GM21515 (cell line): Measurements from ENCODE around the gene PCSK5.

Experiments used
- ATAC-seq: cut with Tn5 transposase; IDR thresholded peaks from one replicate; pipeline ENCODE4 v1.9.1; 2021; ENCODE audit not compliant: unreplicated experiment

Gene PCSK5

DNA sequence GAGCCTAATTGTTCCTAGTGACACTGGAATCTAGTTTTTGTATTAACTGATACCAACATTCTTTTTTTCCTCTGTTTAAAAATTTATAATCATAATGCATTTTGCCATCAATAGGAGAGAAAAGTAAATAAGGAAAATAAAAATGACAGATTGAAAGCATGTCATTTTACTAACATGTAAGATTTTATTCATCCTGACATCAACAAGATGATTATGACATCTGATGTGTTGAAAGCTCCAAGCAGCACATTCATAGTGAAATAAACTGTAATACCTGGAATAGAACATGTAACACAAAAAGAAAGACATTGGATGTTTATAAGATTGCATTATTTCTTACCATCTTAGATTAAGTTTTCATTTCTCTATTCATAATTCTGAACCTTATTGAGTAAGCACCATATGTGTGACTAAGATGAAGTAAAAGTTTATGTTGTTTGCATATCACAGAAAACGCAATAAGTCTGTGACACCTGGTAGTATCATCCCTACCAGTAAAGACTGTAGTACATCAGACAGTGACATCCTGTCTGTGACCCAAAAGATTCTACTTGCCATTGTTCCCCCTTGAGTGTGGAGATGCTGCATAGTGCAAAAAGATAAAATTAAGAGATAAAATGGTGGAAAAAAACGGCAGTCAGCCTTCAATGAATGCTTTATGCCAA lies 225.6 kb downstream of the PCSK5 start:
- ATAC-seq, result no peak

DNA sequence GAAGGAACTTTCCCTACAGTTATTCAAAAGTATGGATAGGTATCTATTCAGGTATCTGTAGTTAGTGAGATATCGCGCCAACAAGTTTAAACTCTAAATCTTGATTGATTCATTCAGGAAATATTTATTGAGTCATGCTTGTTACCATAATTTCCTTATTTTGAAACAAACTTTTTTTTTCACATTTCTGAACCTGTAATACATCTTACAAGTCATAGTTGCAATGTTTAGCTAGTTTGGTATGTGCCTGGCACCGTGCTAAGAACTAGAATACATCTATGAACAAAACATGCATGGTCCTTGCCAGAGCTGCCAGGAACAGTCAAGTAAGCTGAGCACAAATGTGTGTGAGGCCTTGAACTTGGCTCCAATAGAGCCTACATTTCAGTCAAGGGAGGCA lies 226.4 kb downstream of the PCSK5 start:
- ATAC-seq, result no peak

DNA sequence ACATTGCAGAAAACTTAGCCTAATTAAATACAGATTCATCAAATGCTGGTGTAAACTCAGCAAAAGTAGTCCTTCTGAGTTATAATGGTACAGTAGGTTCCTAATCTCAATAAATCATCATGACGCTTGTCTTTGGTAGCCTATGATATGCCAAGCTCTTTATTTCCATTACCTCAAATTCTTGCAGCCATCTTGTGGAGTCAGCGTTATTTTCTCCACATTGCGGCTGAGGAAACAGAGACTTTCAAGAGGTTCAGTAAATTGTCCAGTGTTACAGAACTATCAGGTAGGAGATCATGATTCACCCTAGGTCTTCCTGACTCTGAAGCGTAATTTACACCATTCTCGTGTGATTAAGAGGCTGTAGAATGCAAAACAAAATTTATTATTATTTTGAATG lies 237.2 kb downstream of the PCSK5 start:
- no peak for ATAC-seq

DNA sequence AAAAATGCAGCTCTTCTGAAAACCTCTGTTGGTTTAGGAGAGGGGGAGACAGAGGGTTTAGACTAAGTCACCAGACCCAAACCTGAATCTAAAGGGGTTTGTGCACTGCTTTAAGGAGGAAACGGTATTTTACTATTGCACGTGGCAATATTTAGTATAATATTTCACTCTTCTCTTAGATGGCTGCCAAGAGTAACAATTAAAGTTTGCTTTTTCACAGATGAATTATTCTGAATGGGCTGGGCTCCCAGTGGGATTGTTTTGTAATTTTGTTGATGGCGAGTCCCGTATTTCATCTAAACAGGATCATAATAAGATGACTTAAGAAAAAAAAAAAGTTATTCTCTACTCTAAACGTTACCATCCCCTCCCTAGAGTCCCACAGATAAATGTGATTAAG lies 245.4 kb downstream of the PCSK5 start:
- no peak for ATAC-seq

DNA sequence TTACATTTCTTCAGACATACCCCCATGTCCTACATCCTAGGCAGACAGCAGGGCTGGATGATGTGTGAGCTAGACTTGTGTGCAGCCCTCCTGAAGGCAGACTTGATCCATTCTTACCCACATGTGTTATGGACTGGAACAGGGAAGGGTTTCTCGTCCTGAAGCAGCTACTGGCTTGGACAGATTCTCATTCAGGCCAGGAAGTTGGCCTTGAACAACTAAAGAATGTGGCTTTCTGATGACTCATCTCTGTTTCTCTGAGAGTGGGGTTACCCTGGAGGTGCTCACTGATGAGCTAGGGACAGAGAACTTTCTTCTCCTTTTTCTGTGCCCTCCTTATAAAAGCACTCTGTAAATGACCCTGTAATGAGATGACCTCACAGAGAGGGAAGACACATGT lies 246.5 kb downstream of the PCSK5 start:
- ATAC-seq, result no peak

DNA sequence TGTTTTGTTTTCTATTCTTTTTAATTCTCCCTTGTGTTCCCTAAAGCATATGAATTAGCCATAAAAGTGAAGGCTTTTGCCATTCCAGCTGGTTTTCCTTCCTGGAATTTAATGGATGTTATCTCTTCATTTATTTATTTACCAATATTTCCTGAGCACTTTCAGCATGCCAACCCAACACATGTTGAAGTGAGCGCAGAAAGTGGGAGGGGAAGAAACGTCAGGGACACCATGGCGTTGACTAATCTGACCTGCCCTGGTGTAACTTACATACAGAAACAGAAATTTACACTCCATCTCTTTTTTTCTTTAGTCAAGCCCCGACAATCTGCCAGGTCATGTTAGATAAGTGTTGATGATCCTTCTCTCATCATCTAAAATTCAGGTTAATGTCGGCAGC lies 247.5 kb downstream of the PCSK5 start:
- no peak for ATAC-seq

DNA sequence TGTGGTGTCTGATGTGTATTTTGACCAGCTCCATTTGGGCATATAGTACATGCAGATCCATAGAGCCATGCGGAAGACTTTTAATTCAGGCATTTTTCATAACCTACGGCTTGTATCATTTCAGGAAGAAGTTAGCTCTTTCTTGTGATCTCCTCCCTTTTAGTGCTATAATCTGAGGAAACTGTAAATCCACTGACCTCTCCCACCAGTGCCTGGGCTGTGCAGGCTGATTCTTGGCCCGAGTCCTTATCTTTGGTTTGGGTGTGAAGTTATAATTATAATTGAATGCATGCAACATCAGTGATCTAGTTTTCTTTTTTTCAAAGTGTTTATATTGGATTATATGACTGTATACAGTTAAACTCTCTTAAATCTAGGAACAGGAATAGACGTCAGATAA lies 247.9 kb downstream of the PCSK5 start:
- no peak for ATAC-seq

DNA sequence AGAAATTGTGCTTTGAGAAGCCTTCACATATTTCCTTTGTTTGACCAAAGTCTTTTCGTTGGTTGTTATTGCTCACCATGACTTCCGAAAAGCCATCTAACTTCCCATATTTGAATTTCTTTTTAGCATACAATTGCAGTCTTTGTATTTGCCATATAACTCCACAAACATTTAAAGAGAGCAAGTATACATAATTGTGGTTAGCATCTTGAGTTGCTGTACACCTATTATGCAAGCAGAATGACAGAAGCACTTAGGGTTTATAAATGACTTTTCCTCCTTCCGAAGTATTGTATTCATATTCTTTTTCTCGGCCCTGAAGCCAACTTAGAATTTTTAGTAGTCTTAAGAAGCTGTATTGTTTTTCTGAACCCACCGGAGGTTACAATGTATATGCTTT lies 253.4 kb downstream of the PCSK5 start:
- ATAC-seq, result no peak

DNA sequence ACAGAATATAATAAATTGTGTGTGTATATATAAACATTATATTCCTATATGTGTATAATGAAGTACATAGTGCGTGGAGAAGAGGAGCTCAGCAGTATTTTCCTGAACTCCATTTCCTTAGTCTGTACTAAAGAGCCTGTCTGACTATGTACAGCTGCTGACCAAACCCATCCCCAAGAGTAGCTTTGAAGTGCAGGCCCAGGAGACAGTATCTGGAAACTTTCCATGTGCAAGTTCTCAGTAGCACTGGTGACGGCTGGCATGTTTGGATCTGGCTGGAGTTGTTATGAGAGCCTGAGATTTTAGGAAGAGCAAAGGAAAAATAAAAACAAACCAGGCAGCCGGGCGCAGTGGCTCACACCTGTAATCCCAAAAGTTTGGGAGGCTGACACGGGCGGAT lies 259.5 kb downstream of the PCSK5 start:
- ATAC-seq, result no peak

DNA sequence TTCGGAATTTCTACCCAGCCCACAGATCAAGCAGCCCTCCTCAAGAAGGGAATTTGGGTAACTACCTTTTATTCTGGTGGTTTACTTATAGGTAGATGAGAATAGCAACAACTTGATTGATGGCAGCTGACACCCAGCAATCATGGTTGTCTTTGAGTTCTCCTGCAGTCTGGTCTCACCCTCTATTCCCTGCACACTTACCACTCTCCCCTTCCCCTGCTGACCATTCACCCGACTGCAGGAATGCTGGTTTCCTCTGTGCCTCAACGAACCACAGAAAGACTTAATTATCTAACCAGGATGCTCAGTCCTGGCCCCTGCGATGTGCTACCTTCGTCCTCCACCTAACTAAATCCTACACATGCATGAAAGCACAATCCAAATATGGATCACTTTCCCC lies 260.8 kb downstream of the PCSK5 start:
- ATAC-seq, result no peak

DNA sequence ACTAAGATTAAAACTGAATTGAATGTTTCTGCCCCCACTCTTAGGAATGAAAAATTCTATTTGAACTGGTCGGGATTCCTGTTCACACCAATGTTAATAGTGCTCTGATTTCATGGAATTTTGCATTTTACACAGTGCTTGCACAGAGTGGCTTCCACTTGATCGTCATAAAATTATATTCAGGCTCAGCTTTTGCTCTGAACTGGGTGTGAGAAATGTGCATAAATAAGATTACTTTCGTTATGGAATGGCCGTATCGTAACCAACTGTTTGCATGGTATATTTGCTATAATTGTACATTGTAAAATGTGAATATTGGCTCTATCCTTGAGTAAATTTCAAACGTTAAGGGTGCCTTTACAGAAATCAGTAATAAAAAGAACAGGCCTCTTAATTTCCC lies 262.9 kb downstream of the PCSK5 start:
- no peak for ATAC-seq

DNA sequence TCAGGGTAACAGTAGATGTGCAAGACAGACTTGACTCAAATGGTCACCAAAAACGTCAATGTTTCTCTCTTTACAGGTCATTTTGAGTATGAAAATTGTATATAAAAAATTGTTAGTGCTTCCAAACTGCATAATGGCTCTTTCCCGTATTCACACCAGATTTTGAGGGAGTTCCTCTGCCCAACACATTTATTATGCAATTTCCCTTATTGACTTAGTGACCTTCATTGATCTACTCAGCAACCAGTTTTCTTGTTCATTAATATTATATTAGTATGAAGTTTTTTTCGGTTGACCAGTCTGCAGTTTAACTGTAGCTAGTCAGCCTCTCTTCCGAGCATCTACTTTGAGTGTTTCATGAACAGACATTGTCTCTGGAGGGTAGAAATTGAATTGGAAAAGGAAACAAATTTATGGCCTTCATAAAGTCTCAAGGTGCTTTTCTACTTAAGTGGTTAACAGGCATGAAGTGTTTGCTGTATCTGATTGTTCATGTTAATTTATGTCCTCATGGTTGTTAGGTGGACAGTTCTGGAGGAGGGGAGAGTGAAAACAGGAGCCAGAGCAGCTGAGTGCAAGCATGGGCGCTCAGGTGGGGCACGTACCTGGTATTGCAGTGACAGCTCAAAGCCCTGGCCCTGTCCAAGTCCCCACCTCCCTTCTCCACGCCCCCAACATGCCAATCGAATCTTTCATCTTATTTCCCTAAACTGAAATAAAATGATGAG lies 263.6 kb downstream of the PCSK5 start:
- ATAC-seq, result no peak

DNA sequence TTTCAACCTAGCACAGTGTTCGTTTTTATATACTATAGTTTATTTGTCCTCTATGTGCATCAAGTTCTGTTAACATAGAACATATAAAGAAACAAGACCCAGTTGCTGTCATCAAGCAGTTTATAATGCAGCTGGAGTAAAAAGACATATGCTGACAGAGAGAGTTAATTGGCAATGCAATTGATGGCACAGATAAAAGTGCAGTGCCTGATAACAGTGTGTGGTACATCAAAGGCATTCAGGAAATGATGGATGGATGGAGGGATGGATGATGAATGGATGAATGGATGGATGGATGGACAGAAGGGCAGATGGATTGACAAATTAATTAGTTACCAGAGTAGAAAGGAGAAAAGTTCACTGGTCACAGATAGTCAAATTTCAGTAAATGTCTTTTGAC lies 264.9 kb downstream of the PCSK5 start:
- ATAC-seq, result no peak

DNA sequence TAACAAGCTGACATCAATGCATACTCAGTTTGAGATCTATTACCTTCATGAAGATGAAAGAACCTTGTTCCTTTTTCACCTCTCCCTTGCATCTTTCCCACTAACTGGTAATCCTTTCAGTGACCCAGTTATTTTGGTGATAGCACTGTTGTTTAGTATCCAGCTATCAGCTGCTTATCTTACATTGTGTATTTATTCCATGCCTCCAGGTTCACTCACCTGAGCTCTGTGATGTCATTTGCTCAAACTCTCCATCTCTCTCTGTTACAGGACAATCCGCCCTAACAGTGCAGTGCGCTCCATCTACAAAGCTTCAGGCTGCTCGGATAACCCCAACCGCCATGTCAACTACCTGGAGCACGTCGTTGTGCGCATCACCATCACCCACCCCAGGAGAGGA lies 268.2 kb downstream of the PCSK5 start:
- no peak for ATAC-seq

DNA sequence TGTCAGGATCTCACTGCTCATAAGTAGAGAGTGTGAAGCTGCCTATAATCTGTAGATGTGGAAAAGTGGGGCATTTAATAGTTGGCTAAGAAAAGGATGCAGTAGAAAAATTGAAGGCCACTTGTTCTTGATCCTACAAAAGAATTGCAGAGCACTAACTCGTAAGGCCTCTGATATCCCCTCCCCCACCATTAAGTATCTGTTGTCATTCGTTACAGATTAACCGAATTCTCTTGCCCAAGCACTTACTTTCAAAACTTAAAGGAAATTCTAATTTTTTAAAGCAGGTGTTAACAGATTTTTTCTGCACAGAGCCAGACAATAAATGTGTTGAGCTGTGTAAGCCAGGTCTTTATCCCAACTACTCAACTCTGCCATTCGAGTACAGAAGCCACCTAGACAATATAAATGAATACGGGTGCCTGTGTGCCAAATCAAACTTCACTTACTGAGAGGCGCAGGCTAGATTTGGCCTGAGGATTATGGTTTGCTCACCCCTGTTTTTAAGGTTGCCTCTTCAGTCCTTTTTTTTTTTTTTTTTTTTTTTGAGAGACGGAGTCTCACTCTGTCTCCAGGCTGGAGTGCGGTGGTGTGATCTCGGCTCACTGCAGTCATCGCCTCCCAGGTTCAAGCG lies 268.9 kb downstream of the PCSK5 start:
- no peak for ATAC-seq

DNA sequence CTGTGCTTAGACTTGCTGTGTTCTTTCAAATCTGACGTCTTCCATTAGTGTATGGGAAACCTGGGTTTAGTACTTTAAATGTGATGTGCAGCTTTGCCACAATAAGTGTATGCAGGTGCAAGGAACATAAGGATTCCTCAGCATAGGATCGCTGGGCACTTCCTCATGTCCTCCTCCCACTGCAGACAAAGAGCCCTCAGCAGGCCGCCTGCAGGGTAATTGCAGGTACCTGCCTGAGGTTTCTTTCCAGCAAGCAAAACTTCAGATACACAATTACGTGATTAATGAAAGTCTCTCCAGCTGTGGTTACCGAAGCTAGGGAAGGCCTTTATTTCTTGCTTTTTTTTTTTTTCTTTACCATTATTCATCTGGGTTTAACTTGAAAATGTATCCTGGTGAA lies 270.6 kb downstream of the PCSK5 start:
- no peak for ATAC-seq

DNA sequence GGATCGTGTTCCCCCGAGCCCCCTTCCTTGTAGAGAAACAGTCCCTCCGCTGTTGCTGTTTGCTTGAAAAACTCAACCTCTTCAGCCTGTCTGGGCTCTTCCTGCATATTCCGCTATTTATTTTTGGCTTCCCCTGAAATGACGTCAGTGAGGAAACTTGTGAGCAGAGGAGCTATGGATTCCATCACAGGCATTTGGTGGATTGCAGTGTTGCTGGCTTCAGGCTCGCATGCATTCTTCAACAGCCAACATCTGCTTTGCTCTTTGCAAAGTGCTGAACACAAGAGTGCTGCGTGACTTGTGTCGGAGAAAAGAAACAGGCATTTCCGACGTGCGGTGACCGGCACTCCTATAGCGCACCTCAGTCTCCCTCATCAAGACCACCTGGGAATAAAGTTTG lies 271.1 kb downstream of the PCSK5 start:
- no peak for ATAC-seq

DNA sequence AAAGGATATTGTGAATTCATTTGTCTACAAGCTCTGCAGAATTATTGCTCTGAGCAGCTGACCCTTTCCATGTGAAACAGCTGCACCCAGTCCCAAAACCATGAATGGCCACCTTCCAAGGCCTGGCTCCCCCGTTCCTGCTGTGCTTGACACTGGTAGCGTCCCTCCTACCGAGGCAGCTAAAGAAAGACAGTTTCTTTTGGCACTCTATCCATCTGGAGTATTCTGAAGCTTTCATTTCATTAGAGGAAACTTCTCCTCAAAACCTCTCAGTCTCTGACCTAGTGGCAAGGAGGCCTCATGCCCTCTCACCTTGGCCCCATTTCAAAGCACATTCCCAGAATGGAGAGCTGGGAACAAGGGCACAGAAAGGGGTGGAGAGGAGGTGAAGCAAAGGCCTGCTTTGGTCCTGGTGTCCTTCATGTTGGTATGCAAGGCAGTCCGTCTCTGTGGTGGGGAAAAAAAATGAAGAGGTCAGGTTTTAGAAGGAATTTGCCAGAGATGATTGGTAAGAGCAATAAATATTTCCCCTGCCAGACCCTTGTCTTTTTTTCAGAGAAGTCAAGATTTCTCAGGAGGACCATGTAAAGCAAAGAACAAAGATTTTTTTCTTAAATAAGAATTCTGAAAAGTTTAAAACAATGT lies 271.7 kb downstream of the PCSK5 start:
- ATAC-seq, result no peak

DNA sequence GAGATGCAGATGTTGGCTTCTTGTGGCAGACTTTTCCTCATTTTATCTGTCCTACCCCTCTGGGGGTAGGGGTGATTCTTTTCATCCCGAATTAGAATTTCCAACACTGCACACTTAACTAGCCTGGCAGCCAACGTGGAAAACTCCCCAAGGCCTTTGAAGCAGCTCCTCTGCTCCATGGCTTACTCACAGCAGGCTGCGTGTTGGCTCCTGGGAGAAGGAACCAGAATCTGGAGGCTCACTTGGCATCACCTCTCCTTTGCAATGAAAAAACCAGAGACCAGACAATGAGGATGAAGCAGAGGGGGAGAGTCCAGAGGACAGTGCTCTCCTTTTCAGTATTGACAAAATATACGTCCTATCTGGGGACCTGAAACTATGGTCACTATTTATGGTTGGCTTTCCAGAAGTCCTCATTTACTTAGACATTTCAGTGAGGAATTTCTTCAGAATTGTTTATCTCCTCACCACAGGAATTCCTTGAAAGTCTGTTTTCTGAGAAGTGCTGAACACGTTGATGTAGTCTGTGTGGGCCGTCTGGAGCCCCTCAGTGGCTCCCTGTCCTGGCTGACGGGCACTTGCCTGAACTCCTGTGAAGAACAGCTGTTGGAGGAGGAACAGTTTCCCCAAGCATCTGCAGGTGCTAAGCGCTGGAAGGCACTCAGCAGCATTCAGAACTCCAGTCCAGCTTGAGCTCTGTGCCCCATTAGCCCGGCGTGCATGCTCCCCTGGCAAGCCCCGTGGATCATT lies 272.5 kb downstream of the PCSK5 start:
- ATAC-seq, result no peak

DNA sequence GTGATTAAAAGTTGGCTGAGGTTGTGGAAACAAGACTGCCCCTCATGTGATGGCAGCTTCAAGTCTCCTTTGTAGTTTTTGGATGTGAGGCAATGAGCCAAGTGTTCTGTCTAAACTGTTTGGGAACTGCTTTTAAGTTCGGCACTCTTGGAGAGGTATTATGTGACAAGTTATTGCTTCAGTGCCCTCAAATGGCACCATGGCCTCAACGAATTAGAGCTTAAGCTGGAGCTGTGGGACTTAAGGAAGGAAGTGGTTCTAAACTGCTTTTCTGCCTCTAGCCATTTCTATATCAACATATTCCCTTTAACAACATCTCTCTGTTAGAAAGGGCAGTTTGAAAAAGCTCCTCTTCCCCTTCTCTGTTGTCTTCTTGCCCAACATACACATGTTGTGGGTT lies 276.1 kb downstream of the PCSK5 start:
- ATAC-seq, result no peak

DNA sequence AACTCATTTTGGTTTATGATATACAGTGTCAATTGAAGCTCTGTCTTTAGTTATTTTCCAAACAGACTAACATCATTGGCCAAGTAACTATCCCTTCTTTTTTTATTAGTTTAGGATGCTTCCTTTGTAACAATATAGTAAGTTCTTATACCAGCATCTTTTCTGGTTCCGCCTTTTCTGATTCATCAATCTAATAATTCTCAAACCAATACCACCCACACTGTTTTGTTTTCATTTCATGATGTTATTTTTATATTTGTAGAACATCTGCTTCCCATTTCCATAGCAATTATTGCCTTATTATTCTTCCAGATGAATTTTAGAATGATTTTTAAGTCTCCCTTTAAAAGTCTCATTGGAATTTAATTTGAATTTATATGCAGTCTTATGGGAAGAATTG lies 285.7 kb downstream of the PCSK5 start:
- ATAC-seq, result no peak
